Liver (tissue), 3 donors: ENCODE results near the gene EEFSEC.

ENCODE experiments used
- EGR1 ChIP-seq, 2 donors: IDR thresholded peaks; 2 replicates each; pipeline ENCODE4 v1.6.1; 2016 to 2018; ENCODE audit warnings: antibody characterized with exemption in 2 of 2, low read depth in 2 of 2
- FOXA1 ChIP-seq: IDR thresholded peaks from 2 replicates; pipeline ENCODE4 v1.6.1; 2016; ENCODE audit warnings: antibody characterized with exemption
- GABPA ChIP-seq, 2 donors: IDR thresholded peaks in 1 of 2; conservative IDR thresholded peaks in 1 of 2; 2 replicates each; pipeline ENCODE4 v1.6.1; 2016; ENCODE audit warnings: antibody characterized with exemption in 2 of 2, mild to moderate bottlenecking in 1 of 2, moderate library complexity in 1 of 2
- HNF4A ChIP-seq, 2 donors: conservative IDR thresholded peaks; 2 replicates each; pipeline ENCODE4 v1.6.1; 2016; ENCODE audit warnings: antibody characterized with exemption in 2 of 2, mild to moderate bottlenecking in 2 of 2
- JUND ChIP-seq, 2 donors: IDR thresholded peaks; 2 replicates each; pipeline ENCODE4 v1.6.1; 2016; ENCODE audit warnings: antibody characterized with exemption in 2 of 2
- NR2F2 ChIP-seq: IDR thresholded peaks from 2 replicates; pipeline ENCODE4 v1.6.1; 2016; ENCODE audit warnings: antibody characterized with exemption
- RAD21 ChIP-seq, 2 donors: IDR thresholded peaks; 2 replicates each; pipeline ENCODE4 v1.6.1; 2016; ENCODE audit warnings: antibody characterized with exemption in 2 of 2, mild to moderate bottlenecking in 2 of 2
- SP1 ChIP-seq: IDR thresholded peaks from 2 replicates; pipeline ENCODE4 v1.6.1; 2018; ENCODE audit warnings: antibody characterized with exemption, mild to moderate bottlenecking
- TAF1 ChIP-seq: conservative IDR thresholded peaks from 2 replicates; pipeline ENCODE4 v1.6.1; 2016; ENCODE audit warnings: antibody characterized with exemption, mild to moderate bottlenecking
- TF ChIP-seq, protein P1 (sequence below): fragments of 150-350 bp; IDR thresholded peaks from 2 replicates; pipeline ENCODE4 v1.5.1; 2017; ENCODE audit warnings: improper control_type of control experiment, low read depth, low read length; ENCODE audit not compliant: missing input control
- TF ChIP-seq, protein P2 (sequence below): IDR thresholded peaks from 2 replicates; pipeline ENCODE4 v1.6.1; 2016; ENCODE audit warnings: antibody characterized with exemption
- TF ChIP-seq, protein P3 (sequence below): IDR thresholded peaks from 2 replicates; pipeline ENCODE4 v1.6.1; 2016; ENCODE audit warnings: antibody characterized with exemption
- TF ChIP-seq, protein P4 (sequence below): IDR thresholded peaks from 2 replicates; pipeline ENCODE4 v1.6.1; 2016; ENCODE audit warnings: antibody characterized with exemption, mild to moderate bottlenecking
- TF ChIP-seq, protein P5 (sequence below): IDR thresholded peaks from 2 replicates; pipeline ENCODE4 v1.6.1; 2016; ENCODE audit warnings: antibody characterized with exemption
- donor health status: healthy.
- donor health status: healthy.

DNA sequence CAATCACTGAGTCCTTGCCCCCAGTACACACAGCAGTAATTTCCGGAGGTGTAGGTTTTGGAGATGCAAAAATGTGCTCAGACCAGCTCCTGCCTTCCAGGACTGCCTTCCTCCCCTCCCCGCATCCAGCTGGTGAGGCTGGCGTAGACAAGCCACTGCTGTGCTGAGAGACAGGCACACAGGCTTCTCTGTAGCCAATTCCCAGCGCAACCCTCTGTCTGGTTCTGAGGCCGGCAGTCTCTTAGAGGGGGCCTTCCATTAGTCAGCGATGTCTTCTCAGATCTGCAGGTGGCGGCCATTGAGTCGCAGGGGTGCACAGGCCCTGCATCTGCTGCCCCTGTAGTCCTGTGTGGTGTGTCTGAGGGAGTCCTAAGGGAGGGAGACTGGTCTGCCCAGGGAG, 199.0 kb downstream of the EEFSEC start:
- no peak for TF ChIP-seq SP1
- TF ChIP-seq, protein P1, sequence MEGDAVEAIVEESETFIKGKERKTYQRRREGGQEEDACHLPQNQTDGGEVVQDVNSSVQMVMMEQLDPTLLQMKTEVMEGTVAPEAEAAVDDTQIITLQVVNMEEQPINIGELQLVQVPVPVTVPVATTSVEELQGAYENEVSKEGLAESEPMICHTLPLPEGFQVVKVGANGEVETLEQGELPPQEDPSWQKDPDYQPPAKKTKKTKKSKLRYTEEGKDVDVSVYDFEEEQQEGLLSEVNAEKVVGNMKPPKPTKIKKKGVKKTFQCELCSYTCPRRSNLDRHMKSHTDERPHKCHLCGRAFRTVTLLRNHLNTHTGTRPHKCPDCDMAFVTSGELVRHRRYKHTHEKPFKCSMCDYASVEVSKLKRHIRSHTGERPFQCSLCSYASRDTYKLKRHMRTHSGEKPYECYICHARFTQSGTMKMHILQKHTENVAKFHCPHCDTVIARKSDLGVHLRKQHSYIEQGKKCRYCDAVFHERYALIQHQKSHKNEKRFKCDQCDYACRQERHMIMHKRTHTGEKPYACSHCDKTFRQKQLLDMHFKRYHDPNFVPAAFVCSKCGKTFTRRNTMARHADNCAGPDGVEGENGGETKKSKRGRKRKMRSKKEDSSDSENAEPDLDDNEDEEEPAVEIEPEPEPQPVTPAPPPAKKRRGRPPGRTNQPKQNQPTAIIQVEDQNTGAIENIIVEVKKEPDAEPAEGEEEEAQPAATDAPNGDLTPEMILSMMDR: no peak
- TF ChIP-seq, protein P2, sequence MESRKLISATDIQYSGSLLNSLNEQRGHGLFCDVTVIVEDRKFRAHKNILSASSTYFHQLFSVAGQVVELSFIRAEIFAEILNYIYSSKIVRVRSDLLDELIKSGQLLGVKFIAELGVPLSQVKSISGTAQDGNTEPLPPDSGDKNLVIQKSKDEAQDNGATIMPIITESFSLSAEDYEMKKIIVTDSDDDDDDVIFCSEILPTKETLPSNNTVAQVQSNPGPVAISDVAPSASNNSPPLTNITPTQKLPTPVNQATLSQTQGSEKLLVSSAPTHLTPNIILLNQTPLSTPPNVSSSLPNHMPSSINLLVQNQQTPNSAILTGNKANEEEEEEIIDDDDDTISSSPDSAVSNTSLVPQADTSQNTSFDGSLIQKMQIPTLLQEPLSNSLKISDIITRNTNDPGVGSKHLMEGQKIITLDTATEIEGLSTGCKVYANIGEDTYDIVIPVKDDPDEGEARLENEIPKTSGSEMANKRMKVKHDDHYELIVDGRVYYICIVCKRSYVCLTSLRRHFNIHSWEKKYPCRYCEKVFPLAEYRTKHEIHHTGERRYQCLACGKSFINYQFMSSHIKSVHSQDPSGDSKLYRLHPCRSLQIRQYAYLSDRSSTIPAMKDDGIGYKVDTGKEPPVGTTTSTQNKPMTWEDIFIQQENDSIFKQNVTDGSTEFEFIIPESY: no peak
- TF ChIP-seq, protein P3, sequence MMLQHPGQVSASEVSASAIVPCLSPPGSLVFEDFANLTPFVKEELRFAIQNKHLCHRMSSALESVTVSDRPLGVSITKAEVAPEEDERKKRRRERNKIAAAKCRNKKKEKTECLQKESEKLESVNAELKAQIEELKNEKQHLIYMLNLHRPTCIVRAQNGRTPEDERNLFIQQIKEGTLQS: no peak
- no peak for TF ChIP-seq TAF1
- no peak for TF ChIP-seq HNF4A (conservative IDR thresholded peaks at IDR 0.05)
- TF ChIP-seq, protein P4, sequence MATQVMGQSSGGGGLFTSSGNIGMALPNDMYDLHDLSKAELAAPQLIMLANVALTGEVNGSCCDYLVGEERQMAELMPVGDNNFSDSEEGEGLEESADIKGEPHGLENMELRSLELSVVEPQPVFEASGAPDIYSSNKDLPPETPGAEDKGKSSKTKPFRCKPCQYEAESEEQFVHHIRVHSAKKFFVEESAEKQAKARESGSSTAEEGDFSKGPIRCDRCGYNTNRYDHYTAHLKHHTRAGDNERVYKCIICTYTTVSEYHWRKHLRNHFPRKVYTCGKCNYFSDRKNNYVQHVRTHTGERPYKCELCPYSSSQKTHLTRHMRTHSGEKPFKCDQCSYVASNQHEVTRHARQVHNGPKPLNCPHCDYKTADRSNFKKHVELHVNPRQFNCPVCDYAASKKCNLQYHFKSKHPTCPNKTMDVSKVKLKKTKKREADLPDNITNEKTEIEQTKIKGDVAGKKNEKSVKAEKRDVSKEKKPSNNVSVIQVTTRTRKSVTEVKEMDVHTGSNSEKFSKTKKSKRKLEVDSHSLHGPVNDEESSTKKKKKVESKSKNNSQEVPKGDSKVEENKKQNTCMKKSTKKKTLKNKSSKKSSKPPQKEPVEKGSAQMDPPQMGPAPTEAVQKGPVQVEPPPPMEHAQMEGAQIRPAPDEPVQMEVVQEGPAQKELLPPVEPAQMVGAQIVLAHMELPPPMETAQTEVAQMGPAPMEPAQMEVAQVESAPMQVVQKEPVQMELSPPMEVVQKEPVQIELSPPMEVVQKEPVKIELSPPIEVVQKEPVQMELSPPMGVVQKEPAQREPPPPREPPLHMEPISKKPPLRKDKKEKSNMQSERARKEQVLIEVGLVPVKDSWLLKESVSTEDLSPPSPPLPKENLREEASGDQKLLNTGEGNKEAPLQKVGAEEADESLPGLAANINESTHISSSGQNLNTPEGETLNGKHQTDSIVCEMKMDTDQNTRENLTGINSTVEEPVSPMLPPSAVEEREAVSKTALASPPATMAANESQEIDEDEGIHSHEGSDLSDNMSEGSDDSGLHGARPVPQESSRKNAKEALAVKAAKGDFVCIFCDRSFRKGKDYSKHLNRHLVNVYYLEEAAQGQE: no peak
- TF ChIP-seq JUND (IDR thresholded peaks at IDR 0.05): no peak
- TF ChIP-seq EGR1 (IDR thresholded peaks at IDR 0.05; ENCODE audit: low read depth in 2 of 2): no peak
- no peak for TF ChIP-seq NR2F2
- no peak for TF ChIP-seq GABPA (IDR thresholded peaks at IDR 0.05 in 1 of 2, conservative IDR thresholded peaks at IDR 0.05 in 1 of 2)
- TF ChIP-seq, protein P5, sequence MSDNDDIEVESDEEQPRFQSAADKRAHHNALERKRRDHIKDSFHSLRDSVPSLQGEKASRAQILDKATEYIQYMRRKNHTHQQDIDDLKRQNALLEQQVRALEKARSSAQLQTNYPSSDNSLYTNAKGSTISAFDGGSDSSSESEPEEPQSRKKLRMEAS: no peak
- TF ChIP-seq RAD21 (IDR thresholded peaks at IDR 0.05): no peak
- no peak for TF ChIP-seq FOXA1
